GM23248 (cell line): Measurements from ENCODE around the gene RNF157. TPM values are rescaled to one million over a fixed set of nuclear protein-coding genes. Genes with fewer than 3 reads are reported as not detected.
A peak's percentile ranks its signal among the peaks of the same experiment; 100 is the strongest.
"Not testable (repeated sequence)": the region's sequence is repeated elsewhere in the genome, so short reads cannot be mapped to it uniquely, and the experiment has no call there.

Experiments used
- DNase-seq: peaks from one replicate; pipeline ENCODE4 v3.0.0-alpha.2; 2015
- H2AFZ ChIP-seq: fragments of 200-600 bp; sonication (generic); 2 replicates; pipeline ENCODE4 v1.6.1; 2016; ENCODE audit warnings: antibody characterized with exemption
- H3F3A ChIP-seq: fragments of 200-600 bp; sonication (generic); 2 replicates; pipeline ENCODE4 v1.6.1; 2016; ENCODE audit warnings: mild to moderate bottlenecking, antibody characterized with exemption, mixed run types; ENCODE audit not compliant: insufficient read depth
- H3K27ac ChIP-seq: fragments of 200-600 bp; sonication (generic); 2 replicates; pipeline ENCODE4 v1.5.1; 2016; ENCODE audit warnings: mild to moderate bottlenecking
- H3K27me3 ChIP-seq: fragments of 200-600 bp; sonication (generic); replicated peaks from 2 replicates; pipeline ENCODE4 v1.6.1; 2016; ENCODE audit warnings: mild to moderate bottlenecking; ENCODE audit not compliant: insufficient read depth
- H3K36me3 ChIP-seq: fragments of 200-600 bp; sonication (generic); 2 replicates; pipeline ENCODE4 v1.6.1; 2016; ENCODE audit warnings: low read depth, mild to moderate bottlenecking
- H3K4me1 ChIP-seq: fragments of 200-600 bp; sonication (generic); 2 replicates; pipeline ENCODE4 v1.6.1; 2016; ENCODE audit warnings: mild to moderate bottlenecking; ENCODE audit not compliant: insufficient read depth
- H3K4me2 ChIP-seq: fragments of 200-600 bp; sonication (generic); one replicate; pipeline ENCODE4 v1.6.1; 2016; ENCODE audit warnings: mild to moderate bottlenecking; ENCODE audit not compliant: unreplicated experiment
- H3K4me3 ChIP-seq: fragments of 200-600 bp; sonication (generic); 2 replicates; pipeline ENCODE4 v1.5.1; 2016; ENCODE audit warnings: mild to moderate bottlenecking
- H3K79me2 ChIP-seq: fragments of 200-600 bp; sonication (generic); 2 replicates; pipeline ENCODE4 v1.6.1; 2016; ENCODE audit warnings: mild to moderate bottlenecking; ENCODE audit not compliant: insufficient read depth
- H3K9ac ChIP-seq: fragments of 200-600 bp; sonication (generic); 2 replicates; pipeline ENCODE4 v1.6.1; 2016; ENCODE audit warnings: mild to moderate bottlenecking
- H3K9me2 ChIP-seq: fragments of 200-600 bp; sonication (generic); 2 replicates; pipeline ENCODE4 v1.6.1; 2016; ENCODE audit warnings: mixed run types, mild to moderate bottlenecking, moderate library complexity; ENCODE audit not compliant: insufficient read depth
- H3K9me3 ChIP-seq: fragments of 200-600 bp; sonication (generic); one replicate; pipeline ENCODE4 v1.6.1; 2017; ENCODE audit warnings: low read depth
- H4K20me1 ChIP-seq: fragments of 200-600 bp; sonication (generic); 2 replicates; pipeline ENCODE4 v1.6.0; 2016; ENCODE audit not compliant: insufficient read depth
- EZH2 ChIP-seq: fragments of 200-600 bp; sonication (generic); IDR thresholded peaks from 2 replicates; pipeline ENCODE4 v1.6.1; 2018; ENCODE audit warnings: antibody characterized with exemption, mild to moderate bottlenecking; ENCODE audit not compliant: insufficient read depth, poor library complexity, severe bottlenecking
- EZH2phosphoT487 ChIP-seq: fragments of 200-600 bp; sonication (generic); IDR thresholded peaks from 2 replicates; pipeline ENCODE4 v1.6.1; 2018; ENCODE audit warnings: antibody characterized with exemption, moderate library complexity, mild to moderate bottlenecking, low read depth; ENCODE audit not compliant: insufficient read depth
- WGBS, 2 experiments: methylation state at CpG; one replicate each; pipeline ENCODE4 v1.1.6; 2015 to 2017; ENCODE audit warnings: low lambda C conversion rate in 2 of 2, low coverage in 1 of 2; ENCODE audit errors: missing lambda C conversion rate in 2 of 2; 5-methylcytosine and 5-hydroxymethylcytosine counted together
- in situ Hi-C: fragments of 300-500 bp; cut with MboI; formaldehyde crosslinking; loops from 2 replicates; pipeline ENCODE4 v1.15.0; 2020
- polyA plus RNA-seq: library from polyadenylated mRNA; unstranded; fragments of >200 nt; fragmentation: Nextera tagmentation; extraction: Ambion mirVana; gene quantifications from 2 replicates; pipeline ENCODE4 v1.2.1, GENCODE V29; 2016
- total RNA-seq: library from RNA; depleted of rRNA; stranded (reverse); fragments of >200 nt; shearing (Covaris generic); gene quantifications from 2 replicates; pipeline ENCODE4 v1.2.3, GENCODE V29; 2014

RNF157 gene
- total and polyA plus RNA-seq, 2 experiments from 2014 or later = 0.31 to 4.0 TPM

DNA sequence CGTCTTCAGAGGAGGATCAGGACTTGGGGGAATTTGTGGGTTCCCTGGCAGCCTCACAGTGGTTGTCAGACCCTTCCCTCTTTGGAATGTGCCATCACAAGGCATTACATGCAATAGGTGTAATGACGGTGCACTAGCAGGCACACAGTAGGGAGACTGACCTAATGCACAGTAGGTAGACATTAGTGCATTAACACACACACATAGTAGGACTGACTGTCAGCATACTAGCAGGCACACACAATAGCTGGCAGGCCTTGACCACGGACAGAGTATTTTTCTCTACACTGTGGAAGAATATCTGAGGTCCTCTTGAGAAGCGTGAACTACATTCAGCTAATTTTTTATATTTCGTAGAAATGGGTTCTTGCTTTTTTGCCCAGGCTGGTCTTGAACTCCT is 14.0 kb upstream of the RNF157 start:
- H3K9ac ChIP-seq = no peak overlapping the region
- no peaks in the 10 kb centered on the region for H3K9me2 ChIP-seq
- peaks cover 20% of the 10 kb centered on the region for H3F3A ChIP-seq
- H3K36me3 ChIP-seq = no peaks in the 10 kb centered on the region
- no peak overlapping the region for H2AFZ ChIP-seq
- no peaks in the 10 kb centered on the region for H4K20me1 ChIP-seq
- in situ Hi-C loops = no loop called here
- no peak overlapping the region for H3K4me2 ChIP-seq
- H3K27me3 ChIP-seq = no peaks in the 10 kb centered on the region
- H3K79me2 ChIP-seq = no peaks in the 10 kb centered on the region
- H3K4me1 ChIP-seq = peaks cover 21% of the 10 kb centered on the region
- 92 to 96% methylated on average over 5 of the region's 5 CpGs for WGBS, 2 experiments
- TF ChIP-seq EZH2phosphoT487 (no peak), EZH2 (no peak)
- DNase-seq = no peak
- H3K27ac ChIP-seq = no peak overlapping the region
- H3K4me3 ChIP-seq = no peak overlapping the region
- H3K9me3 ChIP-seq = no peaks in the 10 kb centered on the region

GRCh38 chr17:76253841-76254240 is 13.5 kb upstream of the RNF157 start:
- no peaks in the 10 kb centered on the region for H3K36me3 ChIP-seq
- DNase-seq = no peak
- no peak overlapping the region for H3K27ac ChIP-seq
- no peaks in the 10 kb centered on the region for H3K9me3 ChIP-seq
- H3K27me3 ChIP-seq = no peaks in the 10 kb centered on the region
- H3F3A ChIP-seq = peaks cover 20% of the 10 kb centered on the region
- TF ChIP-seq EZH2phosphoT487 (no peak), EZH2 (no peak)
- no peaks in the 10 kb centered on the region for H3K79me2 ChIP-seq
- no peaks in the 10 kb centered on the region for H3K9me2 ChIP-seq
- no peak overlapping the region for H3K9ac ChIP-seq
- H3K4me1 ChIP-seq = peaks cover 21% of the 10 kb centered on the region
- in situ Hi-C loops = no loop called here
- H4K20me1 ChIP-seq = no peaks in the 10 kb centered on the region
- 83 to 87% methylated on average over 7 of the region's 7 CpGs for WGBS, 2 experiments
- H3K4me3 ChIP-seq = no peak overlapping the region
- H2AFZ ChIP-seq = no peak overlapping the region
- H3K4me2 ChIP-seq = no peak overlapping the region

GRCh38 chr17:76252967-76253766 is 12.9 kb upstream of the RNF157 start:
- H4K20me1 ChIP-seq, H3K36me3 ChIP-seq, H3K79me2 ChIP-seq, H3K27me3 ChIP-seq, H3K9me3 ChIP-seq, in situ Hi-C loops, H3K9me2 ChIP-seq, DNase-seq: not testable (repeated sequence)
- Histone ChIP-seq H2AFZ (peak overlapping the region; percentile 45), H3K9ac (peak overlapping the region; percentile 80), H3K4me3 (peak overlapping the region; percentile 38; the same call in 1 of the 2 replicates), H3K27ac (peak overlapping the region; percentile 97), H3K4me1 (peaks cover 21% of the 10 kb centered on the region), H3F3A (peaks cover 20% of the 10 kb centered on the region), H3K4me2 (peak overlapping the region; percentile 79)
- 86% methylated on average over 23 of the region's 23 CpGs for WGBS, 2 experiments

DNA sequence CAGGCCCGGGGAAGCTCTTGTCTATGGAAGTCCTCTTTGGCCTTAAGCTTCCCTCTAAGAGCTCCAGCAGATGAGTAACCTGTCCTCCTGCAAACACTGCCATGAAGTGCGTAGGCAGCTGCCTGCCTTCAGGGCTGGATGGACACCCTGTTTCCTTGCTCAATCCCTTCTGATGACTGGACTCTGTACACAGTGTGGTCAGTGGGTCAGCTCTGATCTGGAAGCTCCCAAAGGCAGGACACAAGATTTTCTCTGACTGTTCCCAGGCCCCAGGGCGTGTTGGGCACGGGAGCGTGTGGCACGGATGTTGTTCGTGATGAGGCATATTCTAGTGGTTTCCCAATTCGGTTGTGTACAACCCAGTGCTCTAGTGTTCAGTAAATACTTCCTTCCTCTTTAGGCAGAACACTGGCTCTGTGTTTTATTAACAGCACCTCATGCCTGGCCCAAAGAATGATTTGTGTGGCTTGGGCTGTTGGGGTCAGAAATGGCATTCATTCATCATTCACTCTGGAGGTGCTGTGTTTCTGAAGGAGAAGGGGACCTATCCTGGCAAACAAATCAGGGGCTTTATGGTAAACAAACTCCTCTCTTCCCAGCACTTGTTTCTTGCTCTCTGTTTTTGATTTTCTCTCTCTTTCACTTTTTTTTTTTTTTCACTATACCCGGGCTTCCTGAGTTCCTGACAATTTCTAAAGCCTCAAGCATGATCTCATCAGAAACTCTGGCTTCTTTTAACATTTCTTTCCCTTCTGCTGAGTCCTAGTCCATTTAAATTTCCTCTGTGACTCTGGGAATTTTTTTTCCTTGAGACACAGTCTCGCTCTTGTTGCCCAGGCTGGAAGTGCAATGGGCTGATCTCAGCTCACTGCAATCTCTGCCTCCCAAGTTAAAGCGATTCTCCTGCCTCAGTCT is 12.0 kb upstream of the RNF157 start:
- Histone ChIP-seq H3K9me2 (no peaks in the 10 kb centered on the region), H3K9me3 (no peaks in the 10 kb centered on the region), H3K79me2 (no peaks in the 10 kb centered on the region), H4K20me1 (no peaks in the 10 kb centered on the region), H3K4me2 (peak overlapping the region; percentile 79), H3K9ac (peak overlapping the region; percentile 80), H3K36me3 (no peaks in the 10 kb centered on the region), H3K4me1 (peaks cover 21% of the 10 kb centered on the region), H2AFZ (peak overlapping the region; percentile 45), H3K27ac (peak overlapping the region; percentile 97), H3K27me3 (no peaks in the 10 kb centered on the region), H3K4me3 (peak overlapping the region; percentile 38), H3F3A (peaks cover 20% of the 10 kb centered on the region)
- 4 to 5% methylated on average over 11 of the region's 11 CpGs for WGBS, 2 experiments
- TF ChIP-seq EZH2 = no peak
- no peak for TF ChIP-seq EZH2phosphoT487
- DNase-seq = peak; percentile 99
- in situ Hi-C loops = no loop called here
